ENCODE measurements around the gene KLHL33.

- TF ChIP-seq SIN3A (IDR thresholded peaks at IDR 0.05; ENCODE audit: borderline replicate concordance, insufficient read depth, low read length) (no peak), REST (IDR thresholded peaks at IDR 0.05; ENCODE audit: insufficient read depth in 1 of 2, low read depth in 2 of 2, low read length in 2 of 2) (no peak)
These were observed 22.3 kb downstream of the KLHL33 start for GRCh38 chr14:20413744-20414082.

Measured in PFSK-1 (cell line).